AG10803 (cell line): ENCODE data around the gene PPP1R9A.
A peak's percentile ranks its signal among the peaks of the same experiment; 100 is the strongest.

Source experiments
- DNase-seq: peaks from one replicate; pipeline ENCODE4 v3.0.0; 2010; ENCODE audit warnings: low read depth
- H3K4me3 ChIP-seq: 2 replicates; pipeline ENCODE4 v1.5.1; 2011; ENCODE audit warnings: mild to moderate bottlenecking, low read length, control low read depth
- CTCF ChIP-seq: conservative IDR thresholded peaks from 2 replicates; pipeline ENCODE4 v1.5.1; 2011; ENCODE audit warnings: mild to moderate bottlenecking, low read length, control low read depth, inconsistent platforms

PPP1R9A gene

GRCh38 chr7:95246831-95247370, 339.5 kb downstream of the PPP1R9A start:
- no peak overlapping the region for H3K4me3 ChIP-seq
- peak; percentile 75 for TF ChIP-seq CTCF
- peak; percentile 72 for DNase-seq

- no peak for TF ChIP-seq CTCF
- DNase-seq: no peak
- H3K4me3 ChIP-seq: no peak overlapping the region
Observed at GRCh38 chr7:95250571-95250970, 343.2 kb downstream of the PPP1R9A start.

GRCh38 chr7:95251966-95252365, 344.6 kb downstream of the PPP1R9A start:
- no peak for TF ChIP-seq CTCF
- no peak for DNase-seq
- no peak overlapping the region for H3K4me3 ChIP-seq

- no peak for DNase-seq
- H3K4me3 ChIP-seq: no peak overlapping the region
- TF ChIP-seq CTCF: no peak
Observed at GRCh38 chr7:95253986-95254385, 346.6 kb downstream of the PPP1R9A start.

GRCh38 chr7:95255691-95256090, 348.3 kb downstream of the PPP1R9A start:
- TF ChIP-seq CTCF: no peak
- H3K4me3 ChIP-seq: no peak overlapping the region
- no peak for DNase-seq

- TF ChIP-seq CTCF: no peak
- no peak for DNase-seq
- H3K4me3 ChIP-seq: no peak overlapping the region
Observed at GRCh38 chr7:95261895-95262415, 354.6 kb downstream of the PPP1R9A start.

GRCh38 chr7:95262875-95263274, 355.5 kb downstream of the PPP1R9A start:
- no peak overlapping the region for H3K4me3 ChIP-seq
- no peak for TF ChIP-seq CTCF
- no peak for DNase-seq
